Measurements from ENCODE around the gene AOPEP. TPM values are rescaled to one million over a fixed set of nuclear protein-coding genes. Genes with fewer than 3 reads are reported as not detected.

Gene AOPEP
- total RNA-seq, 2 experiments from 2014 or later: 8.9 to 9.5 TPM

- ATAC-seq (no peak), DNase-seq (no peak)
- H3K4me3 Mint-ChIP-seq: no peak overlapping the region
- no peaks in the 10 kb centered on the region for H3K4me1 Mint-ChIP-seq
- no peak overlapping the region for H3K27ac Mint-ChIP-seq
- intact Hi-C loops (cut with DNase I, micrococcal nuclease): no loop called here
- ChIA-PET CTCF (interaction anchor here (0.5 to 1.1 kb wide), 2 partner anchors 19 to 237 kb away, joined by 3 to 4 read pairs; no protein-coding TSS in a partner anchor), POLR2A (no interaction called here)
- peaks cover under 1% of the 10 kb centered on the region for H3K36me3 Mint-ChIP-seq (ENCODE audit: low read depth)
- H3K9me3 Mint-ChIP-seq (ENCODE audit: low read depth): no peaks in the 10 kb centered on the region
- H3K27me3 Mint-ChIP-seq: no peaks in the 10 kb centered on the region
These were observed 386.2 kb downstream of the AOPEP start for GRCh38 chr9:95112436-95113280.

- ChIA-PET CTCF (no interaction called here), POLR2A (no interaction called here)
- Mint-ChIP-seq H3K4me3 (no peak overlapping the region), H3K4me1 (no peaks in the 10 kb centered on the region), H3K27ac (no peak overlapping the region), H3K9me3 (ENCODE audit: low read depth) (no peaks in the 10 kb centered on the region), H3K27me3 (no peaks in the 10 kb centered on the region), H3K36me3 (ENCODE audit: low read depth) (no peaks in the 10 kb centered on the region)
- ATAC-seq: no peak
- intact Hi-C loops (cut with DNase I, micrococcal nuclease): no loop called here
- DNase-seq: no peak
These were observed 388.6 kb downstream of the AOPEP start for GRCh38 chr9:95115104-95115503.

GRCh38 chr9:95116002-95116807 lies 389.7 kb downstream of the AOPEP start:
- CTCF ChIA-PET: interaction anchor here (0.6 to 2.2 kb wide), 6 partner anchors 9 to 351 kb away, joined by 3 to 6 read pairs (median 4); no protein-coding TSS in a partner anchor
- Mint-ChIP-seq H3K36me3 (ENCODE audit: low read depth) (no peaks in the 10 kb centered on the region), H3K4me3 (no peak overlapping the region), H3K9me3 (ENCODE audit: low read depth) (no peaks in the 10 kb centered on the region), H3K27me3 (no peaks in the 10 kb centered on the region), H3K27ac (no peak overlapping the region), H3K4me1 (no peaks in the 10 kb centered on the region)
- intact Hi-C loops (cut with DNase I, micrococcal nuclease): no loop called here
- ATAC-seq (no peak), DNase-seq (no peak)
- POLR2A ChIA-PET: interaction anchor here (0.6 kb wide), 1 partner anchor 235 kb away, joined by 3 read pairs; no protein-coding TSS in a partner anchor

- intact Hi-C loops (cut with DNase I, micrococcal nuclease): no loop called here
- H3K4me1 Mint-ChIP-seq: no peaks in the 10 kb centered on the region
- DNase-seq (no peak), ATAC-seq (no peak)
- H3K9me3 Mint-ChIP-seq (ENCODE audit: low read depth): no peaks in the 10 kb centered on the region
- ChIA-PET CTCF (interaction anchor here (0.8 to 2.2 kb wide), 4 partner anchors 9 to 15 kb away, joined by 3 to 6 read pairs (median 5); no protein-coding TSS in a partner anchor), POLR2A (no interaction called here)
- no peak overlapping the region for H3K4me3 Mint-ChIP-seq
- H3K36me3 Mint-ChIP-seq (ENCODE audit: low read depth): no peaks in the 10 kb centered on the region
- no peak overlapping the region for H3K27ac Mint-ChIP-seq
- no peaks in the 10 kb centered on the region for H3K27me3 Mint-ChIP-seq
These were observed 390.3 kb downstream of the AOPEP start for GRCh38 chr9:95116808-95117204.

- Mint-ChIP-seq H3K36me3 (ENCODE audit: low read depth) (no peaks in the 10 kb centered on the region), H3K27ac (no peak overlapping the region), H3K9me3 (ENCODE audit: low read depth) (no peaks in the 10 kb centered on the region), H3K4me3 (no peak overlapping the region), H3K4me1 (no peaks in the 10 kb centered on the region), H3K27me3 (no peaks in the 10 kb centered on the region)
- ChIA-PET POLR2A (no interaction called here), CTCF (interaction anchor here (2.4 kb wide), 1 partner anchor 9 kb away, joined by 6 read pairs; no protein-coding TSS in a partner anchor)
- intact Hi-C loops (cut with DNase I, micrococcal nuclease): no loop called here
- DNase-seq: no peak
- no peak for ATAC-seq
These were observed 392.1 kb downstream of the AOPEP start for GRCh38 chr9:95118596-95118995.

- no peak for DNase-seq
- no peak overlapping the region for H3K27ac Mint-ChIP-seq
- H3K4me1 Mint-ChIP-seq: no peaks in the 10 kb centered on the region
- ChIA-PET POLR2A (no interaction called here), CTCF (interaction anchor here (0.5 to 4.2 kb wide), 3 partner anchors 10 to 439 kb away, joined by 3 to 27 read pairs (median 3); no protein-coding TSS in a partner anchor)
- H3K36me3 Mint-ChIP-seq (ENCODE audit: low read depth): peaks cover 2% of the 10 kb centered on the region
- no peak for ATAC-seq
- H3K27me3 Mint-ChIP-seq: no peaks in the 10 kb centered on the region
- no peak overlapping the region for H3K4me3 Mint-ChIP-seq
- H3K9me3 Mint-ChIP-seq (ENCODE audit: low read depth): no peaks in the 10 kb centered on the region
- intact Hi-C loops (cut with DNase I, micrococcal nuclease): no loop called here
These were observed 394.4 kb downstream of the AOPEP start for GRCh38 chr9:95120781-95121370.

- no peak for ATAC-seq
- POLR2A ChIA-PET: no interaction called here
These were observed 398.3 kb downstream of the AOPEP start for GRCh38 chr9:95124582-95125367.

GRCh38 chr9:95125652-95126051 lies 399.2 kb downstream of the AOPEP start:
- no peaks in the 10 kb centered on the region for H3K4me1 Mint-ChIP-seq
- DNase-seq (no peak), ATAC-seq (no peak)
- no peak overlapping the region for H3K4me3 Mint-ChIP-seq
- peaks cover 2% of the 10 kb centered on the region for H3K36me3 Mint-ChIP-seq (ENCODE audit: low read depth)
- ChIA-PET POLR2A (no interaction called here), CTCF (interaction anchor here (0.8 to 7.8 kb wide), 6 partner anchors 9 to 457 kb away, joined by 3 to 106 read pairs (median 6); no protein-coding TSS in a partner anchor)
- H3K27me3 Mint-ChIP-seq: no peaks in the 10 kb centered on the region
- no peaks in the 10 kb centered on the region for H3K9me3 Mint-ChIP-seq (ENCODE audit: low read depth)
- no peak overlapping the region for H3K27ac Mint-ChIP-seq
- intact Hi-C loops (cut with DNase I, micrococcal nuclease): no loop called here

More at GRCh38 chr9:95124582-95125367, 398.3 kb downstream of the AOPEP start:
- Mint-ChIP-seq H3K9me3 (ENCODE audit: low read depth) (no peaks in the 10 kb centered on the region), H3K27ac (no peak overlapping the region), H3K4me3 (no peak overlapping the region), H3K36me3 (ENCODE audit: low read depth) (peaks cover 2% of the 10 kb centered on the region), H3K4me1 (no peaks in the 10 kb centered on the region), H3K27me3 (no peaks in the 10 kb centered on the region)
- CTCF ChIA-PET: interaction anchor here (0.9 to 7.8 kb wide), 4 partner anchors 8 to 443 kb away, joined by 3 to 106 read pairs (median 6); no protein-coding TSS in a partner anchor
- no peak for DNase-seq
- intact Hi-C loops (cut with DNase I, micrococcal nuclease): no loop called here

GRCh38 chr9:95126739-95127138 lies 400.2 kb downstream of the AOPEP start:
- H3K27me3 Mint-ChIP-seq: no peaks in the 10 kb centered on the region
- ChIA-PET POLR2A (no interaction called here), CTCF (interaction anchor here (0.5 to 7.8 kb wide), 9 partner anchors 10 to 1075 kb away, joined by 3 to 106 read pairs (median 4); no protein-coding TSS in a partner anchor)
- ATAC-seq (no peak), DNase-seq (no peak)
- no peaks in the 10 kb centered on the region for H3K9me3 Mint-ChIP-seq (ENCODE audit: low read depth)
- no peaks in the 10 kb centered on the region for H3K4me1 Mint-ChIP-seq
- peaks cover 2% of the 10 kb centered on the region for H3K36me3 Mint-ChIP-seq (ENCODE audit: low read depth)
- no peak overlapping the region for H3K27ac Mint-ChIP-seq
- intact Hi-C loops (cut with DNase I, micrococcal nuclease): loop anchor here (1.0 kb wide), 3 partner anchors 343 to 457 kb away; no protein-coding TSS in a partner anchor
- H3K4me3 Mint-ChIP-seq: no peak overlapping the region

- H3K27ac Mint-ChIP-seq: no peak overlapping the region
- peak; percentile 88 for DNase-seq
- no peaks in the 10 kb centered on the region for H3K9me3 Mint-ChIP-seq (ENCODE audit: low read depth)
- no peak overlapping the region for H3K4me3 Mint-ChIP-seq
- peaks cover 2% of the 10 kb centered on the region for H3K36me3 Mint-ChIP-seq (ENCODE audit: low read depth)
- ATAC-seq: peak; percentile 94
- no peaks in the 10 kb centered on the region for H3K4me1 Mint-ChIP-seq
- H3K27me3 Mint-ChIP-seq: no peaks in the 10 kb centered on the region
- intact Hi-C loops (cut with DNase I, micrococcal nuclease): loop anchor here (1.0 kb wide), 3 partner anchors 344 to 458 kb away; no protein-coding TSS in a partner anchor
- CTCF ChIA-PET: interaction anchor here (0.5 to 7.8 kb wide), 25 partner anchors 9 to 1074 kb away, joined by 3 to 106 read pairs (median 5); no protein-coding TSS in a partner anchor
- POLR2A ChIA-PET: no interaction called here
These were observed 401.0 kb downstream of the AOPEP start for GRCh38 chr9:95127249-95128176.

Data from activated CD4-positive, alpha-beta T cell treated with anti-CD3 and anti-CD28 coated beads for 36 hours (primary cell).